Activated CD4-positive, alpha-beta memory T cell treated with anti-CD3 and anti-CD28 coated beads, Interleukin-2, amount 10 ng/mL, durations not matched to agents 7 days and 5 days (primary cell): Measurements from ENCODE around the gene GALNS. TPM values are rescaled to one million over a fixed set of nuclear protein-coding genes. Genes with fewer than 3 reads are reported as not detected.

Experiments used
- CTCF ChIA-PET: fragments of 350-600 bp; sonication (Branson Sonifier 250); formaldehyde crosslinking; loops from one replicate; lab custom pipeline; 2021; ENCODE audit warnings: antibody characterized with exemption, inconsistent platforms; lab: Charles Lee
- POLR2A ChIA-PET: fragments of 350-600 bp; sonication (Branson Sonifier 250); formaldehyde crosslinking; loops from one replicate; lab custom pipeline; 2021; ENCODE audit warnings: antibody characterized with exemption; lab: Charles Lee
- DNase-seq: peaks from one replicate; pipeline ENCODE4 v3.0.0-alpha.2; 2020
- H3K27ac Mint-ChIP-seq: one replicate; pipeline ENCODE4 v1.8.0; 2021; ENCODE audit warnings: mild to moderate bottlenecking, mixed read lengths
- H3K27me3 Mint-ChIP-seq: one replicate; pipeline ENCODE4 v1.8.0; 2021; ENCODE audit warnings: mixed read lengths
- H3K36me3 Mint-ChIP-seq: one replicate; pipeline ENCODE4 v1.8.0; 2021; ENCODE audit warnings: low read depth, mixed read lengths
- H3K4me1 Mint-ChIP-seq: one replicate; pipeline ENCODE4 v1.8.0; 2021; ENCODE audit warnings: mixed read lengths
- H3K4me3 Mint-ChIP-seq: one replicate; pipeline ENCODE4 v1.8.0; 2021; ENCODE audit warnings: mild to moderate bottlenecking, mixed read lengths
- H3K9me3 Mint-ChIP-seq: one replicate; pipeline ENCODE4 v1.8.0; 2021; ENCODE audit warnings: mixed read lengths
- total RNA-seq, 2 experiments: library from RNA; stranded (reverse); gene quantifications; one replicate each; pipeline ENCODE4 v1.2.3, GENCODE V29; 2021

The GALNS gene
- total RNA-seq, 2 experiments from 2014 or later: 35.2 to 38.2 TPM

GRCh38 chr16:88771294-88771772 lies 85.4 kb downstream of the GALNS start:
- DNase-seq: no peak
- peaks cover 6% of the 10 kb centered on the region for H3K36me3 Mint-ChIP-seq
- peak overlapping the region; percentile 26 for H3K27ac Mint-ChIP-seq
- no peaks in the 10 kb centered on the region for H3K9me3 Mint-ChIP-seq
- H3K27me3 Mint-ChIP-seq: no peaks in the 10 kb centered on the region
- ChIA-PET POLR2A (interaction anchor here (1.0 to 2.6 kb wide), 2 partner anchors 11 to 12 kb away, joined by 4 to 8 read pairs; no protein-coding TSS in a partner anchor), CTCF (no interaction called here)
- H3K4me3 Mint-ChIP-seq: no peak overlapping the region
- H3K4me1 Mint-ChIP-seq: peaks cover 44% of the 10 kb centered on the region

GRCh38 chr16:88770461-88771293 lies 86.1 kb downstream of the GALNS start:
- no peak overlapping the region for H3K4me3 Mint-ChIP-seq
- POLR2A ChIA-PET: interaction anchor here (0.9 to 1.0 kb wide), 2 partner anchors 9 to 13 kb away, joined by 4 read pairs; no protein-coding TSS in a partner anchor
- H3K36me3 Mint-ChIP-seq: peaks cover 10% of the 10 kb centered on the region
- no peak for DNase-seq
- H3K27ac Mint-ChIP-seq: peak overlapping the region; percentile 26
- peaks cover 49% of the 10 kb centered on the region for H3K4me1 Mint-ChIP-seq
- H3K27me3 Mint-ChIP-seq: no peaks in the 10 kb centered on the region
- CTCF ChIA-PET: no interaction called here
- H3K9me3 Mint-ChIP-seq: no peaks in the 10 kb centered on the region

DNA sequence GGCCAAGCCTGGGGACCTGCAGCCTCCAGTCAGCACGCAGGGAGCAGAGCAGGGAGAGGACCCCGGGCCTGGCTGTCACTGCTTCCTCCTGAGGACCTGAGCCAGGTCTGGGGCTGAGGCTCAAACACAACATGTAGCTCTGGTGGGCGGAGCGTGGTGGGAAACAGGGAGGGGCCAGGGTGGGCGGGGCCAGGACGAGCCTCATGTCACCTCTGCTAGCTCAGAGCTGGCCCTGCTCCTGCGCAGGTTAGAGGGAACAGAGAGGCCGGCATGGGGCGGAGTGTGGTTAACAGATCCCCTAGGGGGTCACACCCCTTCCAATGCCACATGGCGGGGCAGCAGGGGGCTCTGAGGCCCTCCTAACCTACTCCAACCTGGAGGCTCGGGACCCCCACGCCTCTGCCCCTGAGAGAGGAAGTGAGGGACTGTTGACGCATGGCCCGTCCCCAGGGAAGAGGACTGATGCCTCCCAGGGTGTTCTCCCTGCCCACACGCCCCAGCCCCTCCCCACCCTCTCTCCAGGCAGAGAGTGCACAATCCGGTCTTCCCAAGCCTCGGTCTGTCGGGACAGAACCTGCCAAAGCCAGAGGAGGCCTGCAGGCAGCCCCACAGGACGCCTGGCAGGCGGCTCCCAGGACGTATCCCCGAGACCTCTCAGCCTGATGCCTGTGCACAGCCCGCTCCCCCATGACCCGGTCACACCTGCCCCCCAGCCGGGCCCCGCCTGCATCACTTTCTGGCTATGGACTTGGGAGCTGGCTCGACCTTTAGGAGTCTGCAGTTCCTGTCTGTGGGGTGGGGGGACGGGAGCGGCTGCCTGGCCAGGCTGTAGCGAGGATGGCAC lies 86.9 kb downstream of the GALNS start:
- DNase-seq: peak; percentile 34
- Mint-ChIP-seq H3K4me3 (no peak overlapping the region), H3K4me1 (peaks cover 51% of the 10 kb centered on the region), H3K27ac (no peak overlapping the region), H3K9me3 (no peaks in the 10 kb centered on the region), H3K36me3 (peaks cover 10% of the 10 kb centered on the region), H3K27me3 (no peaks in the 10 kb centered on the region)
- POLR2A ChIA-PET: interaction anchor here (0.9 to 1.7 kb wide), 3 partner anchors 10 to 14 kb away, joined by 4 read pairs; no protein-coding TSS in a partner anchor
- CTCF ChIA-PET: interaction anchor here (0.7 kb wide), 1 partner anchor 33 kb away, joined by 3 read pairs; no protein-coding TSS in a partner anchor

DNA sequence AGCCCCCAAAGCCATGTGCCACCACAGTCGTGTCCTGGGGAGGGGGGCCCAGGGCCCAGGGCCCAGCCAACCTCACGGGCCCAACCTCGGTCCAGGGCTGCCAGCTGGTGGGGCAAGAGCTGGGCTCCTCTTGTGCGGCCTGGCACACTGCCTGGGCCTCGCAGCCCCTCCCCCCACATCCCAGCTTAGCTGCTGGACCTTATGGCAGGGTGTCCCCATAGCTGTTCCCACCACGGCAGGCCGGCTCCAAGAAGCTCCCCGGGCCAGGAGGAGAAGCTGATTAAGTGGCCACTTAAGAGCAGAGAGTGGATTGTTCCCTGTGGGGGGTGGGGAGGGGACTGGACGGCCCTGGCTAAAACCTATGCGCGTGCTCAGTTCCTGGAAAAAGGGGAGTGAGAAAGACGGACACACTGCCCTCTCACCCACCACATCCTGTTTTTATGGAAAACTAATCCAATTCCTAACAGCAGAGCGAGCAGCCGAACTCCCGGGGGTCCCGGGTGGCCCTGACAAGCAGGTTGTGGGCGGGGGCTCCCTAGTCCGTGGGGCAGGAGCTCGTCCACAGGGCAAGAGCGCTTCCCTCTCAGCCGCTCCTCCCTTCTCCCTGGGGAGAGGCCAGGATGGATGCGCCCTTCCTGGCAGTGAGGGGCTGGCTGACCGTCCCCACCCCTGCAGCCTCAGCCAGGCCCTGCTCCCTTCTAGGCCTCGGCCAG lies 88.5 kb downstream of the GALNS start:
- Mint-ChIP-seq H3K36me3 (peaks cover 17% of the 10 kb centered on the region), H3K4me3 (no peak overlapping the region), H3K27ac (no peak overlapping the region), H3K4me1 (peaks cover 40% of the 10 kb centered on the region), H3K27me3 (no peaks in the 10 kb centered on the region), H3K9me3 (no peaks in the 10 kb centered on the region)
- POLR2A ChIA-PET: interaction anchor here (0.6 to 1.9 kb wide), 5 partner anchors 12 to 976 kb away, joined by 3 to 6 read pairs (median 4); no protein-coding TSS in a partner anchor
- DNase-seq: no peak
- CTCF ChIA-PET: interaction anchor here (1.2 to 1.4 kb wide), 2 partner anchors 9 to 17 kb away, joined by 3 read pairs; partner anchors contain the start of gene PIEZO1

- H3K27ac Mint-ChIP-seq: peak overlapping the region; percentile 47
- H3K4me1 Mint-ChIP-seq: peaks cover 39% of the 10 kb centered on the region
- peaks cover 18% of the 10 kb centered on the region for H3K36me3 Mint-ChIP-seq
- POLR2A ChIA-PET: interaction anchor here (1.2 to 1.9 kb wide), 5 partner anchors 13 to 130 kb away, joined by 3 to 6 read pairs (median 4); no protein-coding TSS in a partner anchor
- no peak overlapping the region for H3K4me3 Mint-ChIP-seq
- H3K27me3 Mint-ChIP-seq: no peaks in the 10 kb centered on the region
- DNase-seq: no peak
- CTCF ChIA-PET: interaction anchor here (1.2 to 1.4 kb wide), 2 partner anchors 8 to 18 kb away, joined by 3 read pairs; partner anchors contain the start of gene PIEZO1
- no peaks in the 10 kb centered on the region for H3K9me3 Mint-ChIP-seq
These were observed 89.1 kb downstream of the GALNS start for GRCh38 chr16:88767546-88768070.

GRCh38 chr16:88766975-88767374 lies 89.8 kb downstream of the GALNS start:
- Mint-ChIP-seq H3K27me3 (no peaks in the 10 kb centered on the region), H3K36me3 (peaks cover 18% of the 10 kb centered on the region), H3K4me3 (no peak overlapping the region), H3K27ac (no peak overlapping the region), H3K9me3 (no peaks in the 10 kb centered on the region), H3K4me1 (peaks cover 38% of the 10 kb centered on the region)
- DNase-seq: no peak
- ChIA-PET CTCF (no interaction called here), POLR2A (interaction anchor here (1.2 to 1.9 kb wide), 5 partner anchors 14 to 130 kb away, joined by 3 to 6 read pairs (median 4); no protein-coding TSS in a partner anchor)

DNA sequence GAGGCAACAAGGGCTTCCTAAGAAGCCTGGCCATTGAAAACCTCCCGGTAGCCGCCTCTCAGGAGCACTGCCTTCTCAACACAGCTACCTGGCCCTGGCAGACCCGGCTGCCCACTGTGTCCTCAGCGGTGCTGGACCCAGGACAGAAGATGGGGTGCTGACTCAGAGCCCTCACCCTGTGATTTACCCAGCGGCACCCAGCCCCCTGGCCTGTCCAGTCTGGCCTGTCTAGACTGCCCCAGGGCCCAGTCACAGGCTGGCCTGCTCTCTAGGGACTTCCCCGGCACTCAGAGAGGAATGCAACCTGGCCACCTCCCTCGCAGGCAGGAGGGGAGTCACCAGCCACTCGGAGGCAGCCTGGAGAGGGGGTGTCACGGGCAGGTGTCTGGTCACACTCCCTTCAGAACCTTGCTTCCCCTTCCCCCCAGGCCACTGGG lies 91.8 kb downstream of the GALNS start:
- H3K27ac Mint-ChIP-seq: no peak overlapping the region
- no peak for DNase-seq
- H3K4me3 Mint-ChIP-seq: no peak overlapping the region
- ChIA-PET POLR2A (no interaction called here), CTCF (no interaction called here)
- peaks cover 18% of the 10 kb centered on the region for H3K36me3 Mint-ChIP-seq
- H3K4me1 Mint-ChIP-seq: peaks cover 36% of the 10 kb centered on the region
- no peaks in the 10 kb centered on the region for H3K27me3 Mint-ChIP-seq
- H3K9me3 Mint-ChIP-seq: no peaks in the 10 kb centered on the region

DNA sequence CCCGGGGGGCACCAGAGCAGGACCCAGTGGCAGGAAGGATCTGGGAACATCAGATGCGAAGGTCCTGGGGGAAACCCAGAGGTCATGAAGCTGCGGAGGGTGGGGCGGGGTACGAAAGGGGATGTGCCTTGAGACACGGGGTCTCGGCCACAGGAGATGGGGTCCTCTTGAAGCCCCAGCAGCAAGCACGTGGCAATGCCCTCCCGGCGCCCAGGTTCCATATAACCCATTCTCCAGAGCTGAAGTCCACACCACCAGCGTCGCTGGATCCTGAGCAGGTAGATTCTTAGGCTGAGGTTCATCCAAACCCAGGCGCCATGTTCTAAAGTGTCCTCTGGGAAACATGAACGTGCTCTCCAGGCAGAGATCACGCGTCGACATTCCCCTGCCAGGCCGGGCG lies 92.7 kb downstream of the GALNS start:
- no peak overlapping the region for H3K4me3 Mint-ChIP-seq
- DNase-seq: no peak
- H3K27me3 Mint-ChIP-seq: no peaks in the 10 kb centered on the region
- ChIA-PET POLR2A (interaction anchor here (2.5 kb wide), 1 partner anchor 17 kb away, joined by 11 read pairs; no protein-coding TSS in a partner anchor), CTCF (no interaction called here)
- H3K9me3 Mint-ChIP-seq: no peaks in the 10 kb centered on the region
- H3K4me1 Mint-ChIP-seq: peaks cover 39% of the 10 kb centered on the region
- no peak overlapping the region for H3K27ac Mint-ChIP-seq
- H3K36me3 Mint-ChIP-seq: peaks cover 18% of the 10 kb centered on the region

Other genes starting within 250 kb of the GALNS start
- under 1 TPM; 0.23 to 0.43 TPM for gene IL17C, start 218.4 kb downstream of the GALNS start, total RNA-seq
- 100 to 1,000 TPM; 580 to 588 TPM for gene CYBA, start 205.9 kb downstream of the GALNS start, total RNA-seq
- gene MVD, start 193.9 kb downstream of the GALNS start, total RNA-seq: 100 to 1,000 TPM; 134 to 139 TPM
- gene SNAI3, start 170.4 kb downstream of the GALNS start, total RNA-seq: 10 to 100 TPM; 16.5 to 16.6 TPM
- gene RNF166, start 150.5 kb downstream of the GALNS start, total RNA-seq: 100 to 1,000 TPM; 155 to 156 TPM
- 10 to 100 TPM; 16.5 to 17.3 TPM for gene CTU2, start 150.4 kb downstream of the GALNS start, total RNA-seq
- 100 to 1,000 TPM; 308 to 323 TPM for gene PIEZO1, start 71.7 kb downstream of the GALNS start, total RNA-seq
- gene CDT1, start 53.2 kb downstream of the GALNS start, total RNA-seq: 100 to 1,000 TPM; 133 to 137 TPM
- gene APRT, start 45.0 kb downstream of the GALNS start, total RNA-seq: 100 to 1,000 TPM; 129 to 136 TPM
- 10 to 100 TPM; 44.9 to 45.8 TPM for gene TRAPPC2L, start 180 bp upstream of the GALNS start, total RNA-seq
- not detected for gene PABPN1L, start 9.7 kb upstream of the GALNS start, total RNA-seq
- gene CBFA2T3, start 120.3 kb upstream of the GALNS start, total RNA-seq: not detected
- 10 to 100 TPM; 44.4 to 45.3 TPM for gene ACSF3, start 236.9 kb upstream of the GALNS start, total RNA-seq